Central memory CD4-positive, alpha-beta T cell (primary cell): Measurements from ENCODE around the gene NOL12.
A peak's percentile ranks its signal among the peaks of the same experiment; 100 is the strongest.
"Not testable (repeated sequence)": the region's sequence is repeated elsewhere in the genome, so short reads cannot be mapped to it uniquely, and the experiment has no call there.

Experiments used
- DNase-seq: peaks from one replicate; pipeline ENCODE4 v3.0.0; 2022
- total RNA-seq, 3 experiments: gene quantifications; one replicate each; lab custom pipeline; 2026; lab: John Stamatoyannopoulos, UW

NOL12 gene, protein sequence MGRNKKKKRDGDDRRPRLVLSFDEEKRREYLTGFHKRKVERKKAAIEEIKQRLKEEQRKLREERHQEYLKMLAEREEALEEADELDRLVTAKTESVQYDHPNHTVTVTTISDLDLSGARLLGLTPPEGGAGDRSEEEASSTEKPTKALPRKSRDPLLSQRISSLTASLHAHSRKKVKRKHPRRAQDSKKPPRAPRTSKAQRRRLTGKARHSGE
- 4.8 to 7.1 (median 5.0) reads per million in 3 experiments for total RNA-seq

DNA sequence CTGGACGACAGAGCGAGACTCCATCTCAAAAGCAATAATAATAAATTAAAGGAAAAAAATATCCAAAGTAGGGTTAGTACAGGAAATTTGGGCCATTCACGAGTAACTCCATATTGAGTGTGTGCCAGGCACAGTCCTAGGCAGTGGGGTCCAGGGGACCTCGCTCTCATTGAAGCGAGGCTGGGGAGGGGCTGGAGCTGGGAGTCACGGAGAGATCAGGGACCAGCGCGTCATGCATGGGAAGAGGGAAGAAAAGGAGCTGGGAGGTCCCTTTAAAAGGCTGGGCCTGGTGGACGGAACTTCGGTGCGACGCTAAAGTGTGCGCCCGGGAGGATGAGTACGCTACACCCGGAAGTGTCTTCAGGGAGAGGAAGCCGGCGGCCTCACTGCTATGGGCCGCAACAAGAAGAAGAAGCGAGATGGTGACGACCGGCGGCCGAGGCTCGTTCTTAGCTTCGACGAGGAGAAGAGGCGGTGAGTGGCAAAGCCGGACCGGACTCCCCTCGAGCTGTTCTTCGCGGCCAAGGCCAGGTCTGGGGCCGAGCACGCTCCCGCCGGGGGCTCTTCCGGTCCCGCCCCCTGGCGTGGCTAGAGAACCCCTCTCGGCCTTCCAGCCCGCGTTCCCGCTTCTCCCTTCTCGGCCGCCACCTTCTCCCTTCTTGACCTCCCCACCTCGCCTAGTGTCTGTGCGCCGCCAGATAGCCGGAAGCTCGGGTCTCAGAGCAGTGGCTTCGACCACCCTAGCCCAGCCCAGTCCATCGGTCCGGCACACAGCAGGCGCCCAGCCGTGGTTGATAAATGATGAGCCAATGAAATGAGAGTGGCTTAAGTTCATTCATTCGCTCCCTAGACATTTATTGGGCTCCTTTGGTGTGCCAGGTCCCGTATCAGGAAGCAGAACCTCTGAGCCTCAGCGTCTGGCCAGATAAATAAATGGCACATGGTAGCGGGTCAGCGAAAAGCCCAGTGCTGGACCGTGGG, at the start of gene NOL12:
NOL12 (plus strand) TSS at position 342 of the 981 bp plus-strand sequence; CDS start at position 392, 50 bp downstream.
- DNase-seq: peak; percentile 71

DNA sequence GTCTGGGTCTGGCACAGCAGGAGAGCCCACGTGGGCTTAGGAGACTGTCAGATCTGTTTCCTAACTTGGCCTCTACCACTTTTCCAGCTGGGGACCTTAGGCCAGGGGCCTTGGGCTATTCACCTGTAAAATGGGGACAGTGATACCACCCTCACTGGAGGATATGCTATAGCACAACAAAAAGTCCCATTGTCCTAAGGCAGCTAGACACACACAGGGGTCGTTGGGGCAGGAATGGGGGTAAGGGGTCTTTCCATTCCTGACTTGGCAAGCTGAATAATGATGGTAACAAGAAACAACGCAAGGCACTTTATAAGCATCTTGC, 49.2 kb upstream of the NOL12 start:
- DNase-seq: no peak

DNA sequence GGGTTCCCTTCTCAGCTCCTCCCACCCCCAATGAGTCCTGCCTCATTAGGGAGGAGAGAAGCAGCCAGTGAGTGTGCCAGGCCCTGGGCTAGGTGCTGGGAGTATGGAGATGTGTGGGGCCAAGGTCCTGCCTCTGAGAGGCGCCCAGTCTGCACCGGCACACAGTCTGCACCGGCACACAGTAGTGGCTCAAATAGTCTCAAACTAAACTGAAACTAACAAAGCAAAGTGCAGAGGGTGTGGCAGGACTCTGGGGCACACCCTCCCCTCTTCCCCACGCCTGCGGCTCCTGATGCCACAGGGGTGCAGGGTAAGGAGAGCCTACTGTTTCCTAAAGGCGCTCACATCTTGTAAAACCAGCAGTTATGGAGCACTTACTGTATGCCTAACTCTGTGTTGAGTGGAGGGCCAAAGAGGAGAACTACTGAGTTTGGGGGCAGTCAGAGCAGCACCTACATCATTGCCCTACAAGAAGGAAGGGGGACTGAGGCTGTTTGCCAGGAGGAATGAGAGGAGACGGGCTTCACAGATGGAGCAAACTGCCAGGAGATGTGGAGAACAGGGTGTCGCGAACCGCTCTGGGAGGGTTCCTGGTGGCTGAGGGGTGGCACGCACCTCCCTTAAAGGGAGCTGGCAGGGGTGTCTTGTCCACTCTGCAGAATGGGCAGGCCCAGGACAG, 47.6 kb upstream of the NOL12 start:
- DNase-seq: peak; percentile 41

DNA sequence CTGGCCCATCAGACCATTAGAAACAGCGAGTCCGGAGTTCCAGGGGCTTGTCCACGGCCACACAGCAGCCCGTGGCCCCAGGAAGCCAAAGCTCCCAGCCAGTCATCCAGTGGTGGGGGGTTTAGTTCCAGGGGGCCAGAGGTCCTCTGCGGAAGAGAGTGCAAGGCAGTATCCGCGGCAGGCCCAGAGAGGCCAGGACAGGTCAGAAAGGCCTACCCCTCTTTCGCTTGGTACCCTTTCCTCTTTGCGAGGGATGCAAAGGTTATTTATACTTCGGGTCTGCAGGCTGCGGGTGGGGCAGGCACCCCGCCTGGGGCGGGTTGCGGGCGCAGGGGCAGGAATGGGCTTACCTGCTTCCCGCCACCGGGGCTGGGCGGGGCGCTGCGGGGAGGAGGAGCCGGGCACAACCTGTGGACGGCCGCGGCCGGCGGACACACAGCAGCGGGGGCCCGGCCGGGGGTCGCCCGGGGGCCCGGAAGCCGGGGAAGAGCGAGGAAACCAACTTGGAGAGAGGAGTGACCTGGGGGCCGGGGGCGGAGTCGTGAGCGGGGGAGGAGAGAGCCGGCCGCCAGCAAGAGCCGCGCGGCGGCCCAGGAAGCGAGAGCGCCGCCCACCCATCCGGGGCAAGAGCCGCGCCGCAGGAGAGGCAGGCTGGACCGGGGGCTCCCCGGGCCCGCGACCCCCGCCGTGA, 46.9 kb upstream of the NOL12 start, which contains the start of gene SH3BP1:
SH3BP1 (plus strand) TSS at position 600 of the 691 bp plus-strand sequence. CDS start 119 bp downstream, outside the sequence.
- peak; percentile 54 for DNase-seq

DNA sequence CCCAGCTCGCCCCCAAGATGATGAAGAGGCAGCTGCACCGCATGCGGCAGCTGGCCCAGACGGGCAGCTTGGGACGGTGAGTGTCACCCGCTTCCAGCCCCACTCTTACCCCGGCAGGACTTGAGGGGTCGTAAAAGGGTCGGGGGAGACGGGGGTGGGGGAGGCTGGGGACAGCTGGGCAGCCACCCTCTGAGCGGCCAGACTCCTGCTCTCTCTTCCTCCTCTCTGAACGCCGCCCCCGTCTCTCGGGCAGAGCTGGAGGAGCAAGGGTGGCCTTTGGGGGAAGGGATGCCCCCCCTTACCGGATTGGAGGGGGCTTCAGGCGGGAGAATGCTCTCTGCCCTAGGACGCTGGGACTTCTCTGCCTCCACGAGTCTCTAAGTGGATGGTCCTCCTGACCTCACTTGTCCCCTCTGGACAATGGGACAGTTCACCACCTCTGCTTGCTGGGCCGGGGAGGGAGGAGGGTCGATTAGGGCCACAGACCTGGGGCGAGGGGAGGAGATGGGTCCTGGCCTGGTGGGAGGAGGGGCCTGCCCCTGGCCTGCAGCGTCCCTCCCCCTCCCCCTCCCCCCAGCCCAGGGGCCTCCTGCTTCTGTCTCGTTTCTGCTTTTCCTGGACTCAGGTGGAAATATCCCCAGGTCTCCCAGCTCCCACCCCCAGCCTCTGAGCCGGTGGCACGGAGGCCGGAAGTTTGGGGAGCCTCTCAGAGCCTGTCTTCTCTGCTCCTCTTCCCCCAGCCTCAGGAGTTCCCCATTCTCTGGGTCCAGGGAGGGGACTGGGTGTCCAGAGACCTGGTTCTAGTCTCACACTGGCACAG, 46.2 kb upstream of the NOL12 start:
- DNase-seq: no peak

DNA sequence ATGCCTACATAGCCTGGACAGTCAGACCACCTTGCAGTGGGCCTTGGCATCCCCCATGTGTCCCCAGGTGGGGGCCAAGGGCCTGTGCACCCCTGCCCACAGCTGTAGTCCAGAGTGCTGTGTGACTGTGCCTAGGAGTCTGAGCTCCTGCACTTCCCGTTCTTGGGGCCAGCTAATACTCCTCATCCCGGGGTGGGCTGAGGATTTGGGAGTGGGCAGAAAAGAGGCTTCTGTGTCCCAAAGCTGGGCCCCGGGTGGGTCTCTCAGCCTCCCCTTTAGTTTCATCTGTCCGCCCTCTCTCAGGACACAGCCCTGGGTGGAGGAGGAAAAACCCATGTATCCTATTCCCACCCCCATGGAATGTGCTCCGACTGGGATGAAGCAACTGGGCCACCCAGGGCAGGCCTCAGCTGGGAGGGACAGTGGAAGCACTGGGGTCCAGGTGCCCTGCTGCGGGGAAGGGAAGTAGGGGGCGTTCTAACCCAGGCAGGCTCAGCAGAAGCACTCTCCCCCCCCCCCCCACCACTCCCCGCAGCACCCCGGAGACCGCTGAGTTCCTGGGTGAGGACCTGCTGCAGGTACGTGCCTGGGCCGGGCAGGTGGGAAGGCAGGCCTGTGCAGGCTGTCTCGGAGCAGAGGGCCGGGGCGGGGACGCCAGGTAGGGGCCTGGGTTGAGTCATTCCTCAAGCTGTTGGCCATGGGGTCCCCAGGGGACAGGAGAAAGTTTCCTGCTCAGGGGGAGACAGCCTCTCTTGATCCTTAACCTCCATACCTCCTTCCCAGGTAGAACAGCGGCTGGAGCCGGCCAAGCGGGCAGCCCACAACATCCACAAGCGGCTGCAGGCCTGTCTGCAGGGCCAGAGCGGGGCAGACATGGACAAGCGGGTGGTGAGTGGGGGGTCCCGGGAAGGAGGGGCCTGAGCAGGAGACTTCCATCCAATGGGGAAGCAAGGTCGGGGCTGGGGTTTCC, 45.3 kb upstream of the NOL12 start:
- DNase-seq: no peak

DNA sequence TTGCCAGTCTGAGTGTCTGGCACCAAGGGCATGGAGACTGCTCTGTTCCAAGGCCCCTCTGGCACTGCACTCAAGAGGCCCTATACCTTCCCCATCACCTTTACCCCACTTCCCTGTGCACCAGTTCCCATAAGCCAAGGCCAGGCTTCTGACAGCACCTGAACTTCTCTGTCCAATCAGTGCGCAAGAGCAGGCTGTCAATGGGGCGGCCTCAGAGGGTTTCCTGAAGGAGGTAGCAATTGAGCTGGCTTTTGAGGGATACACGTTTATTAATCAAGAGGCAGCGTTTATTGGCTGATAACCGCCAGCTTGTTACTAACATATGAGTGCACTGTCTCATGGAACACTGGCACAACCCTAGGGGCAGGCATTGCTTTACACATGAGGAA, 44.6 kb upstream of the NOL12 start:
- DNase-seq: no peak

DNA sequence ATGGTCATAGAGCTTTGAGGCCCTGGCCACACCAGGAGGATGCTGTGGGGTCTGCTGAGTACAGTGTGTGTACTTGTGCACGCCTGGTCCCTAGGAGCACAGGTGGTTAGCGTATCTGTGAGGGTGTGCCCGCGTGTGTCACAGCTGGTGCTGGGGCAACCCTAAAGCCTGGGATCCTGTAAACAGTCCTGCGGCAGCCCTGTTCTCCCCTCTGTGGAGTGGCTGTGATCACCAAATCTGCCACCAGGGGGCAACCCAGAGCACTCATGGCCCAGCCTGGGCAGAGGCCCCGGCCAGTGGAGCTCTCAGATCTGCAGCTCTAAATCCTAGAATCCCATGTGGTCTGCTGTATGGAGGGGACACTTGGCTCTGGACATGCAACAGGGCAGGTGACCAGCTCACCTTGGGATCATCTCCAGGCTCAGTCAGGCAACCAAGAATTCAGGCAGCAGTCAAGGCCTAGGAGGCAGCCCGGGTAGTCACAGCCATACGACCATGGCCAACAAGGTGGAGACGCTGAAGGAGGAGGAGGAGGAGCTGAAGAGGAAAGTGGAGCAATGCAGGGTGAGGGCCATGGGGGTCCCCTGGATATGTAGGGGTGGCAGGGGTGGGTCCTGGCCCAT, 42.8 kb upstream of the NOL12 start:
- DNase-seq: peak; percentile 73

DNA sequence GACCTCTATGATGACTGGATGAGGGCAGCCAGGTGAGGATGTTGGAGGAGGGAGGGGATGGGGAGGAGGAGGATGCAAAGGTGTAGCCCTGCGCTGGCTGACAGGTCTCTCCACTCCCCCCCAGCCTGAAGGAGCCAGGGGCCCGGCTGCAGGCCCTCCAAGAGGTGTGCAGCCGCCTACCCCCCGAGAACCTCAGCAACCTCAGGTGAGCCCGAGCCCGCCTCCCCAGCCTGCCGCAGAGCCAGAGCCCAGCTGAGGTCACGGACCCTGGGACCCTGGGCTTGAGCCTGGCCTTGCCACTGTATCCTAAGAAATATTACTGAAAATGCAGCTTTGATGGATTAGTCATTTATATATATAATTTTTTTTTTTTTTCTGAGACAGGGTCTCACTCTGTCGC, 38.8 kb upstream of the NOL12 start:
- DNase-seq: no peak

DNA sequence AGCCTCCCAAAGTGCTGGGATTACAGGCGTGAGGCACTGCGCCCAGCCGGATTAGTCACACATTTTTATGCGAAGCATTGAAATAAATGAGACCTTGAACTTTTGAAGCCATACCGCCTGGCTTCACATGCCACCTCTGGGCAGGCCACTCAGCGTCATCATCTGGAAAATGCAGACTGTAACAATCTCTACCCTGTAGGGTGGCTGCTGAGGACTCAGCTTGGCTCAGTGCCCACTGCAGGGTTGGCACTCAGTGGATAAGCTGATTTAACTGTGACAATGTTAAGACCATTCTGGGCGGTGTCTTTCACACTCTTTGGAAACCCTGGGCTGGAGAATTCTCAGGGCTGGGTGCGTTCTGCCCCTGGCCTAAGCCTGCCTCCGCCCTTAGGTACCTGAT, 38.2 kb upstream of the NOL12 start:
- no peak for DNase-seq

DNA sequence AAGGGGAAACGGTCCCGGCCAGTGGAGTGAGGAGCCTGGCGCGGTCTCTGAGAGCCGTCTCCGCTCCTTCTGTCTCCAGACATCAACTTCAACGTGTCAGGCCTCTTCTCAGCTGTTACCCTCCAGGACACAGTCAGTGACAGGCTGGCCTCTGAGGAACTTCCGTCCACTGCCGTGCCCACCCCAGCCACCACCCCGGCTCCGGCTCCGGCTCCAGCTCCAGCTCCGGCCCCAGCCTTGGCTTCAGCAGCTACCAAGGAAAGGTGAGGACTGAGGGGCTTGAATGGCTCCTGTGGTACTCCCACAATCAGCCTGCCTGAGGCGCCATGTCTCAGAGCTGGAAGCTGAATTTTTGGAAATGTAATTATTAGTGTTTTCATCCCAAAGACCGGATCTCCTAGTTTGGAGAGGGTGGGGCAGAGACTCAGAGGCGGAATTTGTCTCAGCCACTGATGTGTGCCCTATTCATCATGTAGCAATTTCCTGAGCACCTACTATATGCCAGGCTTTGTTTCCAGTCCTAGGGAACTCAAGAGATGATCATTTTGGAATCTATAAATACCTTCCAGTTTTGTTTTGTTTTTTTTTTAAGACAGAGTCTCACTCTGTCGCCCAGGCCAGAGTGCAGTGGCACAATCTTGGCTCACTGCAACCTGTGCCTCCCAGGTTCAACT, 35.5 kb upstream of the NOL12 start:
- DNase-seq: no peak

DNA sequence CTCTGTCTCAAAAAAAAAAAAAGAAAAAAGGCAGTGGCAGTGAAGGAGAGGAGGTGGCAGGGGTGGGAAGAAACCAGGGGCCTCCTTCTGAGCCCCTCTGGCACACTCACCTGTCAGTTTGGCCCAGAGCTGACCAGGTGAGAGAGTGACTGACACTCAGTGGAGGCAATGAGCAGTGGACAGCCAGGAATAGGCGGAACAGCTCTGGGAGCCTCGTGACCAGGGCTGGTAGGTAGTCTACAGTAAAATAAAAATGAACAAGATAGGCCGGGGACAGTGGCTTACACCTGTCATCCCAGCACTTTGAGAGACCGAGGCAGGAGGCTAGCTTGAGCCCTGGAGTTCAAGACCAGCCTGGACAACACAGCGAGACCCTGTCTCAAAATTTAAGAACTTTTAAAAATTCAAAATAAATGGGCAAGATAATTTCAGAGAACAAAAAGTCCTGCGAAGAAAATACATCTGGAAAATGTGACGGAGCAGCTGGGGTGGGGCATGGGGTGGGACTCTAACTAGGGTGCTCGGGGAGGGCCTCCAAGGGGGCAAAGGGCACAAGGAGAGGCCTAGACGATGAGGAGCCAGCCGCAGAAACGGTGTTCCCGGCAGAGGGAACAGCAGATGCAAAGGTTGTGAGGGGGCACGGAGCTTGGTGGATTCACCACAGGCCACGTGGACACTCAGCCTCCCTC, 31.4 kb upstream of the NOL12 start:
- no peak for DNase-seq

DNA sequence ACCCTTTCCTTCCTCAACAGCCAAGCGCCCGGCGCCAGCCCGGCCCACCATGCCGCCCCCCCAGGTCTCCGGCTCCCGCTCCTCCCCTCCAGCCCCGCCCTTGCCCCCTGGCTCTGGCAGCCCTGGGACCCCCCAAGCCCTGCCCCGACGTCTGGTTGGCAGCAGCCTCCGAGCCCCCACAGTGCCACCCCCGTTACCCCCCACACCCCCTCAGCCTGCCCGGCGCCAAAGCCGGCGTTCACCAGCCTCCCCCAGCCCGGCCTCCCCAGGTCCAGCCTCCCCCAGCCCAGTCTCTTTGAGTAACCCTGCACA, 30.9 kb upstream of the NOL12 start:
- DNase-seq: no peak

DNA sequence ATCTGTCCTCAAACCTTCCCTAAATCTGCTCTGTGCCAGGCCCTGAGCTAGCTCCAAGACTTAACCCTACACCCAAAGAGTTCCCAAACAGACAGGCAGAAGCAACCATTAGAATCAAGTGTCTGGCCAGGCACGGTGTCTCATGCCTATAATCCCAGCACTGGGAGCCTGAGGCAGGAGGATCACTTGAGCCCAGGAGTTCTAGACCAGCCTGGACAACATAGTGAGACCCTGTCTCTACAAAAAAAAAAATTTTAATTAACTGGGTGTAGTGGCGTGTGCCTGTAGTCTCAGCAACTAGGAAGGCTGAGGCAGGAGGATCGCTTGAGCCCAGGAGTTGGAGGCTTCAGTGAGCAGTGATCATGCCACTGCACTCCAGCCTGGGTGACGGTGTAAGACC, 29.6 kb upstream of the NOL12 start:
- not testable (repeated sequence) for DNase-seq

DNA sequence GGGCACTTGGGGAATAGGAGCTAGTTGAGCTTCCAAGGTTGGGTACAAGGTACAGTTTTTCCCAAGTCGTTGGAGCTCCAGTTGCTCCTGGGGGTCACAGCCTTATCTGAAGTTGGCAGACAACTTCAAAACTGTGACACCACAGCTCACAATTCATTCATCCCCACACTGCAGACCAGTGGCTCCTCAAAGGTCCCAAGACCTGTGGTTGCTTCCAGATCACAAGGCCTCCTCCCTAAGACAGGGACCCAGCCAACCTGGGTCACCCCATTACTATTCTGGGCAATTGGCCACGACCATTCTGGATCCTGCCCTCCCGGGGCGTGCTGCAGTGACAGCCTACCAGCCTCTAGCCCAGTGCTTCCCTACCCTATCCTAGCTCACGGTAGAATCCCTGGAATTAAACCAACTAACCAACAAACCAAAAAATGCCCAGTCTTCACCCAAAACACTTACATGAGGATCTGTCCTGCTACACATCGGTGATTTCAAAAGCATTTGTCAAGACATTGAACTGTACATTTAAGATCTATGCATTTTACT, 28.5 kb upstream of the NOL12 start:
- no peak for DNase-seq

DNA sequence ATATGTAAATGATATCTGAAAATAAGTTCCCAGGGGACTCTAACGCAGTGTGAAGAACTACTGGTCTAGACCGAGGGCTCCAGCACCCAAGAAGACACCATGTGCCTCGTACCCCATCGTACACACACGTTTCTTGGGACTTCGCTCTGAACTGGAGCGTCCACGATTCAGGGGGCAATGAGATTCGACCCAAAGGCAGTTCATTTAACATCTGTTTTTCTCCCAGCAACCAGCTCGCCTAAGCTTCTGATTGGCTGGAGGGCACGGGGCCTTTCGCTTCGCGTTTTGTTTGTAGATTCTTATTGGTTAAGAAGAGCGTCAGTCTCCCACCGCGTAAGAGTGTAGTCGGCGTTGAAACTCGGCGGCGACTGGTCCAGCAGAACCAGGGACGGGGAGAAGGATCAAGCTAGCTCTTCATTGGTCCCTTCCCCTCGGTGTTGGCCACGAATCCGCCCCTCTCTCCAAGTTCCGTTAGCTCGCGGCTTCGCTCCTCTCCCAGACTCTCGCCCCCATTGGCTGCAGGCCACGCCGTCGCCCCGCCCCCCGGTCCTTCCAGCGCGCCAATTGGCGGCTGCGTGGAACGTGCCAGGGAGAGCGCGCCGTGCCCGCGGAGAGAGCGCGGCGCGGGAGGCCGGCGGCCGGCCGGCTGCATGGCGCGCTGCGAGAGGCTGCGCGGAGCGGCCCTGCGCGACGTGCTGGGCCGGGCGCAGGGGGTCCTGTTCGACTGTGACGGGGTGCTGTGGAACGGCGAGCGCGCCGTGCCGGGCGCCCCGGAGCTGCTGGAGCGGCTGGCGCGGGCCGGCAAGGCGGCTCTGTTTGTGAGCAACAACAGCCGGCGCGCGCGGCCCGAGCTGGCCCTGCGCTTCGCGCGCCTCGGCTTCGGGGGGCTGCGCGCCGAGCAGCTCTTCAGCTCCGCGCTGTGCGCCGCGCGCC, 27.7 kb upstream of the NOL12 start, which contains the start of gene PDXP:
PDXP (plus strand) TSS at position 591 of the 933 bp plus-strand sequence; CDS start at position 651, 60 bp downstream.
- DNase-seq: peak; percentile 98
